HEK293T (cell line): ENCODE measurements around the gene RPL15.

Source experiments
- BHLHE40 ChIP-seq: fragments of 450-650 bp; IDR thresholded peaks from 2 replicates; pipeline ENCODE4 v1.6.1; 2016; ENCODE audit warnings: mild to moderate bottlenecking, moderate library complexity, borderline replicate concordance
- CTBP1 ChIP-seq: fragments of 450-650 bp; IDR thresholded peaks from 2 replicates; pipeline ENCODE4 v1.6.1; 2016; ENCODE audit warnings: borderline replicate concordance
- ELF4 ChIP-seq: fragments of 450-650 bp; IDR thresholded peaks from 2 replicates; pipeline ENCODE4 v1.6.1; 2017; ENCODE audit warnings: antibody characterized with exemption
- FOXM1 ChIP-seq: fragments of 450-650 bp; IDR thresholded peaks from 2 replicates; pipeline ENCODE4 v1.6.1; 2017; ENCODE audit warnings: mild to moderate bottlenecking, borderline replicate concordance
- L3MBTL2 ChIP-seq: fragments of 450-650 bp; conservative IDR thresholded peaks from 2 replicates; pipeline ENCODE4 v1.6.1; 2016; ENCODE audit warnings: mild to moderate bottlenecking
- LEF1 ChIP-seq: fragments of 450-650 bp; IDR thresholded peaks from 2 replicates; pipeline ENCODE4 v1.6.1; 2017; ENCODE audit warnings: mild to moderate bottlenecking, borderline replicate concordance
- NFRKB ChIP-seq: fragments of 450-650 bp; IDR thresholded peaks from 2 replicates; pipeline ENCODE4 v1.6.1; 2016; ENCODE audit warnings: mild to moderate bottlenecking, moderate library complexity
- PKNOX1 ChIP-seq: fragments of 450-650 bp; IDR thresholded peaks from 2 replicates; pipeline ENCODE4 v1.6.1; 2016
- SP1 ChIP-seq: fragments of 450-650 bp; IDR thresholded peaks from 2 replicates; pipeline ENCODE4 v1.6.1; 2017
- SUZ12 ChIP-seq: fragments of 450-650 bp; IDR thresholded peaks from 2 replicates; pipeline ENCODE4 v1.6.1; 2016; ENCODE audit warnings: mild to moderate bottlenecking
- TARDBP ChIP-seq: fragments of 450-650 bp; IDR thresholded peaks from 2 replicates; pipeline ENCODE4 v1.6.1; 2016
- ZNF384 ChIP-seq: fragments of 450-650 bp; IDR thresholded peaks from 2 replicates; pipeline ENCODE4 v1.6.1; 2016

- TF ChIP-seq SP1 (no peak), TARDBP (no peak), FOXM1 (no peak), SUZ12 (no peak), LEF1 (no peak), BHLHE40 (no peak), NFRKB (no peak), PKNOX1 (no peak), CTBP1 (no peak), ELF4 (no peak), ZNF384 (no peak), L3MBTL2 (no peak)
Observed at GRCh38 chr3:23969393-23969792, 52.5 kb downstream of the RPL15 start.
